NCI-H2196 (cell line): ENCODE measurements around the gene ACSL6.

Experiments
- DNase-seq: peaks from one replicate; lab custom pipeline; 2025; ENCODE audit not compliant: unreplicated experiment; lab: John Stamatoyannopoulos, UW

Gene ACSL6

GRCh38 chr5:132017738-132018625, 6.5 kb upstream of the ACSL6 start:
- DNase-seq, result no peak

GRCh38 chr5:132017316-132017715, 5.9 kb upstream of the ACSL6 start:
- DNase-seq, result no peak

GRCh38 chr5:132016721-132017250, 5.3 kb upstream of the ACSL6 start:
- DNase-seq, result no peak

GRCh38 chr5:132013711-132014110, 2.3 kb upstream of the ACSL6 start:
- DNase-seq, result no peak

GRCh38 chr5:132013006-132013689, 1.7 kb upstream of the ACSL6 start:
- no peak for DNase-seq

- DNase-seq, result no peak
Measured at GRCh38 chr5:132012371-132013005, 1.0 kb upstream of the ACSL6 start.

- no peak for DNase-seq
Measured at GRCh38 chr5:132010989-132011621, 353 bp downstream of the ACSL6 start.

- DNase-seq, result no peak
Measured at GRCh38 chr5:132010645-132010988, 841 bp downstream of the ACSL6 start.

- no peak for DNase-seq
Measured at GRCh38 chr5:132009706-132010405, 1.6 kb downstream of the ACSL6 start.

GRCh38 chr5:132008961-132009680, 2.3 kb downstream of the ACSL6 start:
- no peak for DNase-seq

- no peak for DNase-seq
Measured at GRCh38 chr5:132008163-132008473, 3.3 kb downstream of the ACSL6 start.

- DNase-seq, result peak; percentile 73
Measured at GRCh38 chr5:132007399-132008162, 3.9 kb downstream of the ACSL6 start.

GRCh38 chr5:132006331-132007120, 4.9 kb downstream of the ACSL6 start:
- DNase-seq, result no peak

GRCh38 chr5:132005591-132005990, 5.9 kb downstream of the ACSL6 start:
- no peak for DNase-seq

GRCh38 chr5:132003982-132004381, 7.5 kb downstream of the ACSL6 start:
- no peak for DNase-seq

GRCh38 chr5:132003170-132003744, 8.2 kb downstream of the ACSL6 start:
- no peak for DNase-seq

- DNase-seq, result no peak
Measured at GRCh38 chr5:132002757-132003156, 8.7 kb downstream of the ACSL6 start.
